HPDE6-E6E7 (cell line): Measurements from ENCODE around the gene LASP1.
"Not testable (repeated sequence)": the region's sequence is repeated elsewhere in the genome, so short reads cannot be mapped to it uniquely, and the experiment has no call there.

ENCODE experiments used
- DNase-seq: peaks from one replicate; pipeline ENCODE4 v3.0.0; 2011; ENCODE audit warnings: missing footprints; ENCODE audit errors: extremely low spot score

The LASP1 gene

DNA sequence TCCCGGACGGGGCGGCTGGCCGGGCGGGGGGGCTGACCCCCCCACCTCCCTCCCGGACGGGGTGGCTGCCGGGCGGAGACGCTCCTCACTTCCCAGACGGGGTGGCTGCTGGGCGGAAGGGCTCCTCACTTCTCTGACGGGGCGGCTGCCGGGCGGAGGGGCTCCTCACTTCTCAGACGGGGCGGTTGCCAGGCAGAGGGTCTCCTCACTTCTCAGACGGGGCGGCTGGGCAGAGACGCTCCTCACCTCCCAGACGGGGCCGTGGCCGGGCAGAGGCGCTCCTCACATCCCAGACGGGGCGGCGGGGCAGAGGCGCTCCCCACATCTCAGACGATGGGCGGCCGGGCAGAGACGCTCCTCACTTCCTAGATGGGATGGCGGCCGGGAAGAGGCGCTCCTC is 60.9 kb downstream of the LASP1 start:
- DNase-seq: not testable (repeated sequence)

GRCh38 chr17:38933962-38934361 is 64.1 kb downstream of the LASP1 start:
- not testable (repeated sequence) for DNase-seq

DNA sequence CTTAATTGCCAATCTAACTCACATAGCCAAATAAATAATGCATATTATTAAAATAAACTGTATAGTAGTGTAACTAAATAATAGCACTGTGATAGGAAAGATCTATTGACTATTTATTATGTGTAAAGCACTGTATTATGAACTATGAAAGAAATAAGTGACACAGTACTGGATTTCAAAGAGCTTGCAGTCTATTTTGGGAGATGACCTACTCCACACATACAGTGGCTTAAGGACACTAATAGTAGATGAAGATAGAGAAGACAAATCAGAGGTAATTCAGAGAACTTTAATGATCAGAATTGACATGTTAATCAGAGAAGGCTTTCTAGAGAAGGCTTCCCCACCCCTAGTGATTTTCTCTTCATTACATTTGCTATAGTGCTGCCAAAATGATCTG is 70.1 kb downstream of the LASP1 start:
- no peak for DNase-seq

- DNase-seq: no peak
Measured at GRCh38 chr17:38940404-38940803, 70.5 kb downstream of the LASP1 start.

DNA sequence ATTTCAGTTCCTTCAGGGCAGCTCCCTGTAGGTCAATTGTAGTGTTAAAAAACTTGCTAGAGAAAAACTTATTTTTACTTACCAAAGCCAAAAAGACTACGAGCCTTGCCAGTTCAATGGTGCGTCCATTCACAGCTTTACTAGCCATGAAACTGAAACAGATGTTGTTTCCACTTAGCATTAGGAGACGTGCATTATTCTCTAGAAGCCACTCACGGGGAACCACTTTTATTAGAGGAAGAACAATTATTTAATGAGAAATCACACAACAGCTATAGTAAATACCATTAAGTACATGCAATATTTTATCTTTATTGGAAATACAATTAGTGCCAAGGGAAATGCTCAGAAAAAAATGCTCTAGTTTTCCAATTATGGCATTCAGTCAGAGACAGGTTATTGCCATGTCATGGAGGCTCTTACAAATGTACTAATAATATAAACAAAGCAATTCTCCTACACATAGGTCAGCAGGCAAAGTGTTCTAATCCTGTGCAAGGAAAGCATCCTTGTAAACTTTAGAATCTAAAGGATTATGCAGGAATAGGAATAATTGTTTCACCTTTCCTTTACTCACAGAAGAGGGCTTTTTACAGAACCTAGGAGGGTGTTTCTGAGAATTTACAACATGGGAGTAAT is 73.0 kb downstream of the LASP1 start:
- no peak for DNase-seq

DNA sequence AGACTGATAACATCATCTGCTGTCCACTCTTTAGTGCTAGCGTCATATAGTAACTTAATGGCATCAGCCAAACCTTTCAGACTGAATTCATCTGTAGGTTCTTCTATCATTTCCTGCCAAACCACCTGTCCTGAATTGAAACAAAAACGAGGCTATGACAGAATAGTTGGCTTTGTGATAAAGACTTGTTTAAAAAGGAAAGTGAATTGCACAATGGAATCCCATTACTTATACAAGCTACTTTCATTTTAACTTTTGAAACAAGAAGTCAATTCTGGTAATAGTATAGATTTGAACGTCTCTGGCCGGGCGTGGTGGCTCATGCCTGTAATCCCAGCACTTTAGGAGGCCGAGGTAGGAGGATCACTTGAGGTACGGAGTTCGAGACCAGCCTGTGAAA is 73.7 kb downstream of the LASP1 start:
- no peak for DNase-seq

GRCh38 chr17:38947189-38947588 is 77.3 kb downstream of the LASP1 start:
- DNase-seq: no peak

DNA sequence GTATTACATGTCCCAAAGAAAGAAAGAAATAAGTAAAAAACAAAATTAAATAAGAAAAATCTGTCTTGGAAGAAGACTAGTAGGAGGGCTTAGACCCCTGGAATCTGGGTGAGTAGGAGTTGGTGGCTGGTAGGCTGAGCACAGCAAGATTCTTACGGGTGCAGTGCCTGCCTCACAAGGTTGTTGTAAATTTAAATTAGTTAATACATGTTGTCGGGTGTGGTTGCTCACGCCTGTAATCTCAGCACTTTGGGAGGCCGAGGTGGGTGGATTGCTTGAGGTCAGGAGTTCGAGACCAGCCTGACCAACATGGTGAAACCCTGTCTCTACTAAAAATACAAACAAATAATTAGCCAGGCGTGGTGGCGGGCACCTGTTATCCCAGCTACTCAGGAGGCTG is 83.9 kb downstream of the LASP1 start:
- not testable (repeated sequence) for DNase-seq

- DNase-seq: no peak
Measured at GRCh38 chr17:38958326-38958725, 88.5 kb downstream of the LASP1 start.

DNA sequence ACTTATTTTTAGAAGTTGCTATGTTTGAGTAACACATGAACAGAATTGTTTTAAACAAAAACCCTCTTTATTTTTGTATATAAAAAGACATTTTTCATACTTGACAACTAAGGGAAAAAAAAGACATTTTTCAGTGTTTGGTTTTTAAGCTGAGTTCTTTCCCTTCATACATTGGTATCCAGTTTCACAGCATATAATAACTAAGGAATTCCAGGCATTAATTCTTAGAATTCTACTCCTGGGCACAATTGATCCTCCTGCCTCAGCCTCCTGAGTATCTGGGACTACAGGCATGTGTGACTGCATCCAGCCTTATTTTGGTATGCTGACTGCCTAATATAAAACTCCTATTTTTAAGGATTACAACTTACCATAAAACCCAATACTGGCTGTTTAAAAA is 88.9 kb downstream of the LASP1 start:
- DNase-seq: no peak

DNA sequence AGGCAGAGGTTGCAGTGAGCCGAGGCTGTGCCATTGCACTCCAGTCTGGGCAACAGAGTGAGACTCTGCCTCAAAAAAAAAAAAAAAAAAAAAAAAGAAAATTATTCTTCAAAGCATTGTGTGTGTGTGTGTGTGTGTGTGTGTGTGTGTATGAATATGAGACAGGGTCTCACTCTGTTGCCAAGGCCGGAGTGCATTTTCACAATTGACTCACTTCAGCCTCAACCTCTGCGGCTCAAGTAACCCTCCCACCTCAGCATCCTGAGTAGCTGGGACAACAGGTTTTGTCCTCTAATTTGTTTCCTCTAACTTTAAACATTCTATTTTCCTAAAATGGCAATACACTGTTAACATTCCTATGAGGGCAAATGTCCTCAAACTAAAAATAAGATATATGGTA is 89.7 kb downstream of the LASP1 start:
- no peak for DNase-seq

- no peak for DNase-seq
Measured at GRCh38 chr17:38960402-38960801, 90.5 kb downstream of the LASP1 start.

GRCh38 chr17:38961413-38961812 is 91.6 kb downstream of the LASP1 start:
- DNase-seq: no peak

GRCh38 chr17:38967290-38967738 is 97.5 kb downstream of the LASP1 start, which contains the start of gene FBXO47:
TSS of gene FBXO47 (minus strand) at chr17:38967403. CDS start at chr17:38963025, 4,378 bp downstream.
- no peak for DNase-seq

GRCh38 chr17:38969281-38969680 is 99.4 kb downstream of the LASP1 start:
- no peak for DNase-seq

DNA sequence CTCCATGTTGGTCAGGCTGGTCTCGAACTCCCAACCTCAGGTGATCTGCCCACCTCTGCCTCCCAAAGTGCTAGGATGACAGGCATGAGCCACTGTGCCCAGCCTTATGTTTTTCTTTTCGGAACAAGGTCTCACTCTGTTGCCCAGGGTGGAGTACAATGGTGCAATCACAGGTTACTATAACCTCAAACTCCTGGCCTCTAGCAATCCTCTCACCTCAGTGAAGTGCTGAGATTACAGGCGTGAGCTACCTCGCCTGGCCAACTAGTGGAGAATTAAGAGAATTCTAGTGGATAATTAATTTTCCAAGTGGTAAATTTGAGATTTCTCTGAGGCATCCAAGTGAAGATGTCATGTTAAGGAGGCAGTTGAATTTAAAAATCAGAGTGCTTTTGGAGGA is 100.3 kb downstream of the LASP1 start:
- DNase-seq: no peak

- DNase-seq: no peak
Measured at GRCh38 chr17:38970804-38971203, 100.9 kb downstream of the LASP1 start.
